ENCODE results near the gene ADTRP.
"Not testable (repeated sequence)": the region's sequence is repeated elsewhere in the genome, so short reads cannot be mapped to it uniquely, and the experiment has no call there.

The ADTRP gene

DNA sequence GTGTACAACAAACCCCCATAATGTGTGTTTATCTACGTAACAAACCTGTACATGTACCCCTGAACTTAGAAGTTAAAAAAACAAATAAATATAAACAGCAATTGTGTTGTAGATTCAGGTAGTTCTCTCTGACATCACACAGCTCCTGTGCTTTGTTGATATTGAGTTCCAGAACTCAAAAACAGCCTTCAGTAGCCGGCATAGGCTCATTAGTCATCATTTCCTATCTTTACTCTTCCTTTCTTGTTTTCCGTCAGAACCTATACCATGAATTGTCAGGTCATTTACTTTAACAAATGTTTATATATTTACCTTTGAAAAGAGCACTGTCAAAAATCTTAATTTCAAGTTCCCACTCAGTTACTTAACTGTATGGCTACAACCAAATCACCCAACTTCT, 88.8 kb downstream of the ADTRP start:
- no peak for DNase-seq

GRCh38 chr6:11689400-11689799, 89.2 kb downstream of the ADTRP start:
- not testable (repeated sequence) for DNase-seq

DNA sequence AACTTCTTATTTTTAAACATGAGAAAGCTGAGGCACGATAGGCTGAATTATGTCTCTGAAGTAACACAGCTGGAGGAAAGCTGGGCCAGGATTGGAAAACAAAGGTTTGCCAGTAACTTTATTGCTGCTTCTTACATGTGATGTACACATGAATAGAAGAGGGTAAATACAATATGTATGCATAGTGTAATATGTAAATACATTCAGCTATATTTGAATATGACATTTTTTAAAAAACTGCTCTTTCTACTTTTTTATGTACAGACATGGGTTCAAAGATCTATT, 90.2 kb downstream of the ADTRP start:
- no peak for DNase-seq

GRCh38 chr6:11685481-11686093, 93.0 kb downstream of the ADTRP start:
- no peak for DNase-seq

- DNase-seq, result no peak
These were observed 93.6 kb downstream of the ADTRP start for GRCh38 chr6:11684901-11685480.

GRCh38 chr6:11683871-11684270, 94.7 kb downstream of the ADTRP start:
- no peak for DNase-seq

DNA sequence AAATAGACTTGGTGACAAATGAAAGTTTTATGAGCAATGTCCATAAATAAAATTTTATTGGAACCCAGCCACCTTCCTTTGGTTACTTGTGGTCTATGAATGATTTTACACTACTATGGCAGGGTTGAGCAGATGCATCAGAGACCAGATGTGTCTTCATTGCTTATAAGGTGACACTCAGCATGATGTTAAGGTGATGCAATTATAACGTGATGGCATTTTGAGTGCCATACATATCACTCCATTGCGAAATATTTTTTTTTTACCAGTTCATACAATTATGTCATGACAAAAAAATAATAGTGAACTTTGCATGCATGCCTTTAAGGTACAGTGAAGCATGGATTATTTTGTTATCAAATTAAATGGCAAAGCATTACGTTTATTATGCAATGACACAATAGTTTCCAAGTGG, 96.0 kb downstream of the ADTRP start:
- DNase-seq, result no peak

- no peak for DNase-seq
These were observed 96.8 kb downstream of the ADTRP start for GRCh38 chr6:11681770-11682169.

DNA sequence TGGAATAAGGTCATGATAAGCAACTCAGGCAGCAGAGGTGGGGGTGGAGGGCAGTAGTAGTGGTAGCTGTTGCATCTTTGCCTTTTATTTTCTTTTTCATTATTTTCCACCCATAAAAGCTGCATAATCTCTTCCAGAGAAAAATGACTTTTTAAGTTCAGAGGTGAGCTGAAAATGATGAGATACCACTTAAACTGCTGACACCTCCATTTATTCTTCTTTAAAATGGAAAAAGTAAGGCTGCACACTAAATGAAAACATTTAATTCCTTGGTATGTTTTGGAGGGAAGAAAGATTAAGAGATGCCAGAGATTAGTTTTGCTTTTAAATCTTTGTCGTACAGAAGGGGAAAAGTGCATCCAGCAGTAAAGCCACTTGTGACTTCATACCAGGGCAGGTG, 97.2 kb downstream of the ADTRP start:
- DNase-seq, result no peak

DNA sequence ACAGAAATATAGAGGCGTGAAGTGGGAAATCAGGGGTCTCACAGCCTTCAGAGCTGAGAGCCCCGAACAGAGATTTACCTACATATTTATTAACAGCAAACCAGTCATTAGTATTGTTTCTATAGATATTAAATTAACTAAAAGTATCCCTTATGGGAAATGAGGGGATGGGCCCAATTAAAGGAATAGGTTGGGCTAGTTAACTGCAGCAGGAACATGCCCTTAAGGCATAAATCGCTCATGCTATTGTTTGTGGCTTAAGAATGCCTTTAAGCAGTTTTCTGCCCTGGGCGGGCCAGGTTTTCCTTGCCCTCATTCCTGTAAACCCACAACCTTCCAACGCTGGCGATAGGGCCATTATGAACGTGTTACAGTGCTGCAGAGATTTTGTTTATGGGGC, 98.1 kb downstream of the ADTRP start:
- DNase-seq, result not testable (repeated sequence)

DNA sequence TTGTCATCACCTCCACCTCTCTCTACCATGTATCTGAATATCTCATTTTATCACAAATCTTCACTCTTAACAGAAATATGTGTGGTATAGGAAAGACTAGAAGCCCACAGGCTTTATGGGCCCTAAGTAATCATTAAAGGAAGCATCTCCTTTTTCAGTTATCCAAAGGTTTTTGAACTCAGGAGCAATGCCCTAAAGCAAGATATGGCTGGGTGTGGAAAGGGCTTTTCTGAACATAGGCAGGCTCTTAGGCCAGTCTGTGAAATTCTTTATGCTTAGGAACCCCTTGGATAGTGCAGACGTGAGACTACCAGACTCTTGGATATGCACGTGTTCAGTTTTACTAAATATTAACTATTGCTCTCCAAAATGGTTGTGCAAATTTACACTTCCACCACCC, 99.5 kb downstream of the ADTRP start:
- no peak for DNase-seq

- DNase-seq, result no peak
These were observed 103.0 kb downstream of the ADTRP start for GRCh38 chr6:11675601-11676000.

DNA sequence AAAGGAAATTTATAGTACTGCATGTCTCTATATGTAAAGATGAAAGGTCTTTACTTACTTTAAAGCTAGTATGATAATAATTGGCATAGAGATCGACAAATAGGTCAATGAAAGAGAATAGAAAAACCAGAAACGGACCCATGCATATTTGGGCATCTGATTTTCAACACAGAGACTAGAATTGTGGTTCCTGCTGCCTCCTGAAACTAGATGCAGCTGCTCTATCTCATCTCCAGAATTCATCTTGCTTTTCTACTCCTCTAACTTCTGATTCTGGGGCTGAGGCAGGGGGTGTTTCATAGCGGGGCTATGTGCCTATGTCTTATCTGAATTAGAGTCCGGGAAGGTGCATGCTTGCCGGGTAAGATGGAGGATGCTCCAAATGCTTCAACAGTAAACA, 105.9 kb downstream of the ADTRP start:
- DNase-seq, result no peak

GRCh38 chr6:11672256-11672655, 106.3 kb downstream of the ADTRP start:
- DNase-seq, result no peak

DNA sequence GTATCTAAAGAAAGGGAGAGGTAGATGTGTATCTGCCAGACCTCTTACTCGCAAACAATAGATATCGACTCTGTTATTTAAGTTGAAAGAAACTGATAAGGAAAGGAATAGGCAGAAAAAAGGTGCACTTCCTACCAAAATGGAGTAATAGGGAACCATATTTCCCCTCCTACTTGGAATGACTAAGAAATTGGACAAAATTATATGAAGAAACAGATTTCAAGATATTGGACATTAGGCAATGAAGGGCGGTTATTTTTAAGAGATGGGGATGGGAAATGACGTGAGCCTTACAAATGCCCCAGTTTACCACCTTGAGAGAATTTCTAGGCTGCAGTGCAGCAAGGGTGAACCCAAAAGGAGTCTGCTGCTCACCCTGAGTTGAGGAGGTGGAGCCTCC, 108.9 kb downstream of the ADTRP start:
- DNase-seq, result no peak

DNA sequence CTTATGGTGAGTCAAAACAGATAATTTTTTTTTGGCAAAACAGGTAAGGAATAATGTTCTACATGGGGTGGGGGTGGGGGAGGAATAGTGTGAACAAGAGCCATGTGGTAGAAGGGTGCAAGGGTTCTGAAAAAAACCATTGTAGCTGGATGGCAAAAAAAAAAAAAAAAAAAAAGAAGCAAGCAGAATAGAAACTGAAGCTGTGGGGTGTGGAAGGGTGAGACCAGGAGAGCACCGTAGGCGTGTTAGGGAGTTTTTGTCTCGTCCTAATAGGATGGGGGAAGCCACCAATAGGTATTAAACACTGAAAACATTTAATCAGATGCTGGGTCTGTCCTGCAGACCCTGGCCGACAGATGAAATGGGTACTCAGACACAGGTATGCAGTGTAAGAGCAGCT, 110.1 kb downstream of the ADTRP start:
- DNase-seq, result no peak

DNA sequence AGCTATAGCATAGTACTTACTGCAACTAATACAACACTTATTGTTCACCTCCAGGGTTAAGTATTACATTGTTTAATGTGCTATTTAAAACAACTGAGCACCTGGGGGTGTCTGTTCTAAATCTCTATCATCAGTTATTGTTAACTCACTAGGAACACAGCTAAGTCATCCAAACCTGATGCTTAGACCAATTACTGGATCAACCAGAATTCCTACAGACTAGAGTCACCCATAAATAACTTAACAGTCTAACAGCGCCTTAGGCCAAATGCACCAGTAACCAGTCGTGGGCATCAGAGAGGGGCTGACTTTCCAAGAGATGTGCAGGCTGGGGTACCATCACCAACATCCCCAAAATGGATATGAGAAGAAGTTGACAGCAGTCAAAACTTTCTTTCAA, 110.7 kb downstream of the ADTRP start:
- DNase-seq, result no peak

- no peak for DNase-seq
These were observed 112.8 kb downstream of the ADTRP start for GRCh38 chr6:11665604-11666326.
